NCI-H774 (cell line): ENCODE data around the gene RASA4.
"Not testable (repeated sequence)": the region's sequence is repeated elsewhere in the genome, so short reads cannot be mapped to it uniquely, and the experiment has no call there.

Source experiments
- DNase-seq: peaks from one replicate; lab custom pipeline; 2025; lab: John Stamatoyannopoulos, UW

RASA4 gene

DNA sequence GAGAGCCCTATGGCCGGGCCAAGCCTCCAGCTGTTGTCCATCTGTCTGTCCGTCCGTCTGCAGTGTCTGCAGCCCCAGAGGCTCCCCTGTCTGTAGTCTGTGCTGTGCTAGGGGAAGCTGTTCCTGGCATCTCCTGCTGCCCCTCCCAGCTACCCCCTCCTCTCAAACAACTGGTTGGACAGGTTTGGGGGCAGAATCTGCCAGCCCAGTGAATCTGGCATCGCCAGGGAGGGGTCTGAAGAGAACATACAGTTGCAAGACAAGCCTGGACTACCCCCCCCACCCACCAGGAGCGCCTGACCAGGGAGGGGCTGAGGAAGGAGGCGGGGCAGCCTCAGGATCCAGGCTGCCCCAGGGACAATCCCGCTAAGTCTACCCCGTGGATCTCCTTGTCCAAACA, 73.0 kb downstream of the RASA4 start, which contains the start of gene UPK3BL2:
Gene UPK3BL2 (minus strand): TSS at position 101 of the 400 bp plus-strand sequence. CDS start 60 bp downstream, at position 41.
- DNase-seq = not testable (repeated sequence)

DNA sequence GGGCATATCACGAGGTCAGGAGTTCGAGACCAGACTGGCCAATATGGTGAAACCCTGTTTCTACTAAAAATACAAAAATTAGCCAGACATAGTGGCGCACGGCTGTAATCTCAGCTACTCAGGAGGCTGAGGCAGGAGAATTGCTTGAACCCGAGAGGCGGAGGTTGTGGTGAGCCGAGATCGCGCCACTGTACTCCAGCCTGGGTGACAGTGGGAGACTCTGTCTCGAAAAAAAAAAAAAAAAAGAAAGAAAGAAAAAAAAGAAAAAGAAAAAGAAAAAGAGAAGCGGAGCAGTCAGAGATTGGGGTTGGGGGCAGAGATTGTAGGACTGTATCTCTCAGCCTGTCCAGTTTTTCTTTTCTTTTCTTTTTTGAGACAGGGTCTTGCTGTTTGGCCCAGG, 73.8 kb downstream of the RASA4 start:
- DNase-seq = not testable (repeated sequence)

- DNase-seq = not testable (repeated sequence)
Measured at GRCh38 chr7:102542083-102542482, 74.5 kb downstream of the RASA4 start.

- DNase-seq = not testable (repeated sequence)
Measured at GRCh38 chr7:102540604-102541003, 76.0 kb downstream of the RASA4 start.

GRCh38 chr7:102535062-102535615, 81.4 kb downstream of the RASA4 start:
- not testable (repeated sequence) for DNase-seq

DNA sequence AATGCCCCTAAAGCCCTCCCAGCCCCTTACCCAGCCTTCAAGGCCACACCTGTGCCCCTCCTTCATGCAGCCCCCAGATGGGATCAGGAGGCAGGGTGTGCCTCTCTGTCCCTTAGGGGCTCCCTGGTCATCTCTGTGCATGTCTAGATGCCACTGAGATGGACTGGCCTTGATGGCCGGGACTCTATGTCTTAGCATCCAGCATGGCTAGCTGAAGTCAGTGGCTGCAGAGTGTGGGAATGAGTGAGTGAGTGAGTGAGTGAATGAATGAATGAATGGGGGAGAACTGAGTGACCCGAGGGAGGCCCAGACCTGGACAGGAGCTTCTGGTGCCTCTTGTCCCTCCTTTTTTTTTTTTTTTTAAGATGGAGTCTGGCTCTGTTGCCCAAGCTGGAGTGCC, 84.4 kb downstream of the RASA4 start:
- DNase-seq = not testable (repeated sequence)

GRCh38 chr7:102531583-102531982, 85.0 kb downstream of the RASA4 start:
- not testable (repeated sequence) for DNase-seq

GRCh38 chr7:102527822-102528793, 88.4 kb downstream of the RASA4 start:
- not testable (repeated sequence) for DNase-seq

DNA sequence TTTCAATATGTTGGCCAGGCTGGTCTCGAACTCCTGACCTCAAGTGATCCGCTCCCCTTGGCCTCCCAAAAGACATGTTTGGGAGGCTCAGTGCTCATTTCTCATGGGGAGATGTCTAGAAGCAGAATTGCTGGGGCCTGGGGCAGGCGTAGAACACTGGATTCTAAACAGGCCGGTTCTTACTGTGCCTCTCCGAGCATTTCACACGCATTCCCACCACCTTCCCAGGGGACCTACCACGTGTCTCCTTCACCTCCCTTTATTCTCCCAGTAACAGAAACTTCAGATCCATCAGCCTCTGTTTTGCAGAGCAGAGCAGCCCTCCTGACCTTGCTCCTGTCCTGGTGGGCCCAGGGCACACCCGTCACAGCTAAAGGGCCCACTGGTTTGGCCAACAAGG, 89.4 kb downstream of the RASA4 start:
- not testable (repeated sequence) for DNase-seq

DNA sequence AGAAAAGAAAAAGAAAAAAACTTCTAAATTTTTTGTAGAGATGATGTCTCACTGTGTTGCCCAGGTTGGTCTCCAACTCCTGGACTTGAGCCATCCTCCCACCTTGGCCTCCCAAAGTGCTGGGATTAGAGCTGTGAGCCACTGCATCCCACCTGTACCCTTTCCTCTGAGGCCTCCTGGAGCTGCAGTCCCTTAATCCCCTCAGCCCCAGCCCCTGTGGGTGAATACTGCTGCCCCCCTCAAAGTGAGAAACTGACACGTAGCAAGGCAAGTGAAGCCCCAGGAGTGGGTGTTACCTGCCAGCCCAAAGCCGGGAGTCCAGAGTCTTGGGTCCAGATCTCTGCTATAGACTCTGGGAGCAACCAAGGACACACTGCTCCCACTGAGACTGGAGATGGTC, 91.8 kb downstream of the RASA4 start:
- not testable (repeated sequence) for DNase-seq
